GM19025 (cell line): Measurements from ENCODE around the gene PARD6B.
"Not testable (repeated sequence)": the region's sequence is repeated elsewhere in the genome, so short reads cannot be mapped to it uniquely, and the experiment has no call there.

Experiments
- ATAC-seq: cut with Tn5 transposase; IDR thresholded peaks from one replicate; pipeline ENCODE4 v1.9.1; 2021; ENCODE audit warnings: mild to moderate bottlenecking, low read depth, moderate library complexity; ENCODE audit not compliant: unreplicated experiment

PARD6B gene

DNA sequence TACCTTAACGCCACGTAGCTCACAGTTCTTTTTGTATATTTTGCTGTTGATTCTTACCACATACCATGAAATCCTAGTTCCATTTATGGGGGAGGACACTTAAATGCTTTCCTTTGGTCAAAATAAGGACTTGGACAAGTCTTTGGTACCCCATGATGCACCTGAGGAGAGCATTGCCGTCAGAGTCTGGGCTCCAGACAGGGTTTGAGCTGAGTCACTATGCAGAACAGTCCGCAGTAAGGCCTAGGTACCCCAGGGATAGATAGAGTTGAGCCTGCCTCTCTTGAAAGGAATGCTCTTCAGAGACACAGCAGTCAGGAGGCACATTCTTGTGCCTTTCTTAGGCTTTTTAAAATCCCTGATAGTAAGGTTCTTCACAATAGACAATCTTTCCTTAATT lies 6.0 kb downstream of the PARD6B start:
- ATAC-seq = no peak

DNA sequence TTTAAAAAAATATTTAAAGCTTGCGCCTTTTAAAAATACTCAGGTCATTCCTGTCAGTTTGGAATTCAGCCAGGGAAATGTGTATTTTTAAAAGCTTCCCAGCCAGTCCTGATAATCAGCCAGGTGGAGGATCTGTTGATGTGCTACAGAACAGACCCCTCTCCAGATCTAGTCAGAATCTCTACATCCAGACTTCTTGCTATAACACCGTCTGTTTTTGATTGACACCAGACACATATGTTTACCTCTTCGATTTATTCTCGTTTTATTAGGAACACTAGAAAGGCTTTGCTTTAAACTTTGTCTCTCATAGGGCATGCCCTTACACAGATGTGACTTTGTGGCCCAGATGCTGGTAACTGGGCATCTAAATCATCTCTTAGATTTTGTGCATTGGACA lies 11.7 kb downstream of the PARD6B start:
- no peak for ATAC-seq

DNA sequence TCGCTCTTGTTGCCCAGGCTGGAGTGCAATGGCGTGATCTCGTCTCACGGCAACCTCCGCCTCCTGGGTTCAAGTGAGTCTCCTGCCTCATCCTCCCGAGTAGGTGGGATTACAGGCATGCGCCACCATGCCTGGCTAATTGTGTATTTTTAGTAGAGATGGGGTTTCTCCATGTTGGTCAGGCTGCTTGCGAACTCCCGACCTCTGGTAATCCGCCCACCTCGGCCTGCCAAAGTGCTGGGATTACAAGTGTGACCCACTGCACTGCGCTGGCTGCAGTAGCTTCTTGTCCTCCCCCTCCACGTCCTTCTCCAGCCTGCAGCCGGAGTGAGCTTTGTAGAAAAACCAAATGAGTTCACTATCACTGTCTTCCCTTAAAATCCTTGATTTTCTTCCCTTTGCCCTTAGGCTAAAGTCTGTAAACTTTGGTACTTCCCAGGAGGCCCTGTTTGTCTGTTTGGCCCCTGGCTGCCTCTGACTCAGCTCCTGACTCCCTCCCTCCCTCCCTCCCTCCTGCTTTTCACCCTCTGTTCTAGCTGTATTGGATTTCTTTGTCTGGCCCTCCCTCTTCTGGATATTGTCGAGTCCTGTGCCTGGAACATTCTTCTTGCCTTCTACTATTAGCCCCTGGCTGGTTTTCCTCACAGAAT lies 12.9 kb downstream of the PARD6B start:
- no peak for ATAC-seq

DNA sequence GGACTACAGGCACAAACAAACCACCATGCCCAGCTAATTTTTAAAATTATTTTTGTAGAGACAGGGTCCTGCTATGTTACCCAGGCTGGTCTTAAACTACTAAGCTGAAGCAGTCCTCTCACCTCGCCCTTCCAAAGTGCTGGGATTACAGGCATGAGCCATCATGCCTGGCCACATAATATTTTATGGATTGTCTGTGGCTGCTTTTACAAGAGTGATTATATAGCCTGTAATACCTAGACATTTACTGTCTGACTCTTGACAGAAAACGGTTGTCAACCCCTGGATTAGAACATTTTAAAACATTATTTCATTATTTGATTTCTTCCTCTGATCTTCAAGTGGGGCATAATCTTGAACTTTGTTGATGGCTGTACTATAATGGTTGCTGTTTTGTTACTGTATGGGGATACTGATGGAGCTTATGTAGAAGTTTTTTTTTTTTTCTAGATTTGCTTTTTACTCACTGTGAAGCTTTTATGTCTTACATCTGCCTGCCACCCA lies 14.3 kb downstream of the PARD6B start:
- ATAC-seq = no peak

GRCh38 chr20:50746138-50746940 lies 15.0 kb downstream of the PARD6B start:
- ATAC-seq = no peak

GRCh38 chr20:50747275-50747674 lies 15.9 kb downstream of the PARD6B start:
- no peak for ATAC-seq

DNA sequence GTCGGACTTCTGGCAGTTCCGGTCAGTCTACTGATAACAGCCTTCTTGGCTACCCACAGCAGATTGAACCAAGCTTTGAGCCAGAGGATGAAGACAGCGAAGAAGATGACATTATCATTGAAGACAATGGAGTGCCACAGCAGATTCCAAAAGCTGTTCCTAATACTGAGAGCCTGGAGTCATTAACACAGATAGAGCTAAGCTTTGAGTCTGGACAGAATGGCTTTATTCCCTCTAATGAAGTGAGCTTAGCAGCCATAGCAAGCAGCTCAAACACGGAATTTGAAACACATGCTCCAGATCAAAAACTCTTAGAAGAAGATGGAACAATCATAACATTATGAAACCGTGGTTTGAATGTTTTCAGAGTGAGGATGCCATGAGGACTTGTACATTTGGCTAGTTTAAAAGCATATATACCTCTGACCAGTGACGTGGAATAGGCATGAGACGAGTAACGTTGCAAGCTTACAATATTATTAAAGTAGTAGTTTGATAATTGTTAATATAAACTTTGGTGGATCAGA lies 18.8 kb downstream of the PARD6B start:
- no peak for ATAC-seq

- no peak for ATAC-seq
Measured at GRCh38 chr20:50753152-50753551, 21.8 kb downstream of the PARD6B start.

GRCh38 chr20:50754420-50754819 lies 23.0 kb downstream of the PARD6B start:
- no peak for ATAC-seq

- ATAC-seq = no peak
Measured at GRCh38 chr20:50756447-50756846, 25.1 kb downstream of the PARD6B start.

DNA sequence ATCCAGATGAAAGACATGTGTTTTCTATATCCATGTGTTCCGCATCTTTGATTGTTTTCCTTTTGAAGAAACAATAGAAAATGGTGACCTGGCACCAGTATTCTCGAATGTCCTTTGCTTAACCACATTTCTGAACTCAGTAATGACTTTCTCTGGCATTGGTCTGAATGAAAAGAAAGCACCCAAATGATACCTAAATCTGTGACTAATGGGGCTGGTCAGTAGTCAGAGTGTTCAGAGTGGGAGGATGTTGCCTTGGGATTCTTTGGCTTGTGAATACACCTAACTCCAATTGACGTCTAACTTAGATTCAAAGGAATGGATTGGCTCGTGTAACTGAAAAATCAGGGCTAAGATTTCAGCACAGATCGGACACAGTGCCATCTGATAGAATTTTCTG lies 27.1 kb downstream of the PARD6B start:
- no peak for ATAC-seq

DNA sequence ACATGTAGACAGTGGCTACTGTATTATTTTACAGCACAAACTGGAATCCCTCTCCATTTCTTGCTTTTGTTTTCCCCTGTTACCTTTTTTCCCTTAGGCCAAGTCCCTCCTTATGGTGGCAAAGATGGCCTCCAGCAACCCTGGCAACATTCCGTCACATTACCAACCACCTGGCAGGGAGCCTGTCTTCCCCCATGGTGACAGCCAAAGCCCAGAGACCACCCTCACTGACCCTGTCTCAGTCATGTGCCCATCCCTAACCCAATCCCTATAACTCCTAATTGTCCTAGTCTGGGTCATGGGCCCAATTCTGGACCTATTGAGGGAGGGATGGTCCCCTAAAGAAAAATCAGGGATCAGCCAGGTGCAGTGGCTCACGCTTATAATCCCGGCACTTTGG lies 27.6 kb downstream of the PARD6B start:
- no peak for ATAC-seq

DNA sequence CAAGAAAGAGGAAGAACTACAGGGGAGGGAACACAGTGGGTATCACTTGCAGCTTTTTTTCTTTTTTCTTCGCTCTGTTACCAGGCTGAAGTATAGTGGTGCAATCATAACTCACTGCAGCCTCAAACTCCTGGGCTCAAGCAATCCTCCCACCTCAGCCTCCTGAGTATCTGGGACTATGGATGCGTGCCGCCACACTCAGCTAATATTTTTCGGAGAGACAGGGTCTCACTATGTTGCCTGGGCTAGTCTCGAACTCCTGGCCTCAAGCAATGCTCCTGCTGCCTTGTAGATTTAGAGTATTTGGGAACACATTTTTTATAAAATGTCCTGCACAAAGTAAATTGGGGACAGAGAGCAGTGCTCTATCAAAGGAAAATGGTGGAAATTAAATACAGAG lies 28.3 kb downstream of the PARD6B start:
- no peak for ATAC-seq

- ATAC-seq = no peak
Measured at GRCh38 chr20:50762045-50762422, 30.7 kb downstream of the PARD6B start.

DNA sequence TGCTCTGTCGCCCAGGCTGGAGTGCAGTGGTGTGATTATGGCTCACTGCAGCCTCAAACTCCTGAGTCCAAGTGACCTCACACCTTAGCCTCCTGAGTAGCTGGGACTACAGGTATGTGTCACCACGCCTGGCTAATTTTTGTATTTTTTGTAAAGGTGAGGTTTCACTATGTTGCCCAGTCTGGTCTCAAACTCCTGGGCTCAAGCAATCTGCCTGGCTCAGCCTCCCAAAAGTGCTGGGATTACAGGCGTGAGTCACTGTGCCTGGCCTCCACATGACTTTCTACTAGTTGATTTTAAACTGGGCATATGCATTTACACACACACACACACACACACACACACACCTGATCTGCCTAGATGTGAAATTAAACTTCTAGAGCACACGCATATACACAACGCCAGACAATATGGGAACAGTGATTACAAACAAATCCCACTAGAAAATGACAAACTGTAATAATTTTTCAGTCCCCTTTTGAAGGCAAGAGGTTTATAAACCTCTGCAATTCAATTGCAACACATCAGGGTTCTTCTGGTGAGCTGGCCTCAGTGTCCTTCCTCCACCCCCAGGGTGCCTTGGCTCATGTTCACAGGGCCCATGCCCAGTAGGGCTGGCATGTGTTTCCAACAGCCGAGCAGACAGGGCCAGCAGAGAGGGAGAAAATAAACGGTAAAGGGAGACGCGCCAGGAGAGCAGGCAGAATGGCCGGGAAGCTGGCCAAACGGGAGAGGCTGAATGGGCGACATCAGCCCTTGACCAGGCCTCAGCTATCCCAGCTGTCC lies 31.2 kb downstream of the PARD6B start:
- no peak for ATAC-seq

DNA sequence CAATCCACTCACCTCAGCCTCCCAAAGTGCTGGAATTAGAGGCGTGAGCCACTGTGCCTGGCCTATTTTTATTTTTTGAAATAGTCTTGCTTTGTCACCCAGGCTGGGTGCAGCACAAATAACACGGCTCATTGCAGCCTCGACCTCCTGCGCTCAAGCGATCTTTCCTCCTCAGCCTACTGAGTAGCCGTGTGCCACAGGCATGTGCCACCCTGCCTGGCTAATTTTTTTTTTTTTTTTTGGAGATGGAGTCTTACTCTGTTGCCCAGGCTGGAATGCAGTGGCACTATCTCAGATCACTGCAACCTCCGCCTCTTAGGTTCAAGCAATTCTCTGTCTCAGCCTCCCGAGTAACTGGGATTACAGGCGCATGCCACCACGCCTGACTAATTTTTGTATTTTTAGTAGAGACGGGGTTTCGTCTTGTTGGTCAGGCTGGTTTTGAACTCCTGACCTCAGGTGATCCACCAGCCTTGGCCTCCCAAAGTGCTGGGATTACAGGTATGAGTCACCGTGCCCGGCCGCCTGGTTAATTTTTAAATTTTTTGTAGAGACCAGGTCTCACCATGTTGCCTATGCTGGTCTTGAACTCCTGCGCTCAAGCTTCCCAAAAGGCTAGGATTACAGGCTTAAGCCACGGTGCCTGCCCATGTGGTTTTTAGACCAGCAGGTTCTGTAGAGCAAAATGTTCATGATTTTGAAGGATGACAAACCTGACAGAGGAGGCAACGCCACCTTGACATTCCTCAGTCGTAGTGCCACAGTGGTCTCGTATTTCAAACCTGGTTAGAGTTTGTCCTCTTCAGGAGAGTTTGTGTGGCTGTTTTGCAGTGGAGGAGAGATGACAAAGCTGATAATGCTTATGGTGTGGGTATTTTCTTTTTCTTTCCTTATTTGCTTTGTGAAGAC lies 32.4 kb downstream of the PARD6B start:
- ATAC-seq = not testable (repeated sequence)

DNA sequence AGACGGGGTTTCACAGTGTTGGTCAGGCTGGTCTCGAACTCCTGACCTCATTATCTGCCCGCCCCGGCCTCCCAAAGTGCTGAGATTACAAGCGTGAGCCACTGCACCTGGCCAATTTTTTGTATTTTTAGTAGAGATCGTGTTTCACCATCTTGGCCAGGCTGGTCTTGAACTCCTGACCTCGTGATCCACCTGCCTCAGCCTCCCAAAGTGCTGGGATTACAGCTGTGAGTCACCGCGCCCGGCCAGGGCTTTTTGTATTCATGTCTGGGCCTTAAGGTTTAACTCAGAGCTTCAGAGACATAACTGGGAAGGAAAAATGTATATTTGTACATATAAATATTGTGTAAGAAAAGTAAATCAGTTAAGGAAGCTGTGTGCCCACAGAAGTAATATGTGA lies 33.9 kb downstream of the PARD6B start:
- not testable (repeated sequence) for ATAC-seq

- ATAC-seq = no peak
Measured at GRCh38 chr20:50765674-50766073, 34.3 kb downstream of the PARD6B start.

DNA sequence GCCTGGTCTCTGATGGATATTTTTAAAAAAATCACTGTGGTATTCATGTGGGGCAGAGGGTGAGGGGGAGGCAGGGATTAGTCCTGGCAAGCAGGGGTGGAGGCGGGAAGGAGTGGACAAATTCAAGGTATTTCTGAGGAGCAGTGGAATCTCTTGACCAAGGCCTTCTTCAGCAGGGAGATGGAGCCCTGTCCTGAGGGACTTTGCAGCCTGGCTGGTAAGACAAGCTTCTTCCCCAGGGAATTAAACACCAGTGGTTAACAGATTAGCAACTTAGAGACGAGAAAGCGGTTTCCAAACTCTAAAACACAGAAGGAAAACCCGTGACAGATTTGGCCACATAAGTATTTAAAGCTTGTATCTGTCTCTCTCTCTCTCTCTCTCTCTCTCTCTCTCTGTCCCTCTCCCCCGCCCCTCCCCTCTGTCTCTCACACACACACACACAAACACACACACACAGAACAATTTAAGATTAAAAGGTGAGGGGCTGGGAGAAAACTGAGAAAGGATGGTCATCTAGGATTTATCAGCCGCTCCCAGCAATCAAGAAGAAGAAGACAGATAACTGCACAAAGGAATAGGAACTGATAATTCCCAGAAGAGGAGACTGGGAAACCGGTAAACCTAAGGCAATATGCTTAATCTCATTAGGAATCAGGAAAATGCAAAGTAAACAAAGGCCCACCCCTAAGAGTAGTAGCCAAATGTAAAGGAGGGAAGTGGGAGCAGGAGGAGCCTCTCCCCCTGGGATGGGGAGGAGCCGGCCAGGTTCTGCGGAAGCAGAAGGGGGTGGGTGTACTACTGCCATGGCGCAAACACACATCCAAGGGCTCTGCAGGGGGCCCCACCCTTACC lies 35.8 kb downstream of the PARD6B start:
- not testable (repeated sequence) for ATAC-seq
